RCC 7860 (cell line): ENCODE results near the gene CP.
A peak's percentile ranks its signal among the peaks of the same experiment; 100 is the strongest.

Source experiments
- DNase-seq: peaks from one replicate; pipeline ENCODE4 v3.0.0-alpha.2; 2015; ENCODE audit warnings: low spot score
- FAIRE-seq: peaks from 2 replicates; lab custom pipeline; 2012; peaks lifted over from hg19 to GRCh38; lab: Jason Lieb, UNC

CP gene

DNA sequence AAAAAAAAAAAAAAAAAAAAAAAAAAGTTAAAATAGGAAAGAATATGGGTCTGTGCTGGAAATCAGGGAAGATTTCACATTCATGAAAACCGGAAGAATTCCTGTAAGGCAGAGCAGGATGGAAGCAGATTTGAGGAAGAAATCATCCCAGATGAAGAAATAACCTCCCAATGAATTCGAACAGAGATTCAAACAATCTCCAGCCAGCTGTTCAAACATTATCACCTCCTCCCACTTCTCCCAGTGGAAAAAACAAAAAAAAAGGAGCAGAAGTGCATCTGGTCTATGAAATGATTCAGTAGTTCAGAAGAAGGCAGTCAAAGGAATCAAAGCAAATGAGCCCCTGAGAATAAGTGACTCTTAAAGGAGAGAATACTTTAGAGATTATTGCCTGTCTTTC lies 33.1 kb downstream of the CP start:
- DNase-seq = no peak

DNA sequence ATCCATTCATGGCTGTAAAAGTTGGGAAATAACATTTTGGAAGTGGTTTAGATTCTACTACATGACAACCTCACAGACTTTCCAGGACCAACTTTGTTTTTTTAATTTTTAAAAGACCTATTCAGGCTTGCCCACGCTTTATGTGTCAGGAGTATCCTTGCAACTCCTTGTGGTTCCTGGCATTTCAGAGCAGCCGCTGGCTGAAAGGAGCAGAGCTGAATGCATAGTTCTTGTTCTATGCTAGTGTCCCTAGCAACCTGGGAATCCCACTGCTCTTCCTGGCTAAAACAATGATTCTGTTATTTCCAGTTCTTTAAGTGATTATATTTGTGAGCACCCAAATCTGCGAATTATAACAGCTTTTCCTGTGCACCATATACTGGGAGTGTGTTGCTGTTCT lies 34.9 kb downstream of the CP start:
- FAIRE-seq (no peak), DNase-seq (no peak)

More for the DNA sequence above, 33.1 kb downstream of the CP start:
- FAIRE-seq = no peak

DNA sequence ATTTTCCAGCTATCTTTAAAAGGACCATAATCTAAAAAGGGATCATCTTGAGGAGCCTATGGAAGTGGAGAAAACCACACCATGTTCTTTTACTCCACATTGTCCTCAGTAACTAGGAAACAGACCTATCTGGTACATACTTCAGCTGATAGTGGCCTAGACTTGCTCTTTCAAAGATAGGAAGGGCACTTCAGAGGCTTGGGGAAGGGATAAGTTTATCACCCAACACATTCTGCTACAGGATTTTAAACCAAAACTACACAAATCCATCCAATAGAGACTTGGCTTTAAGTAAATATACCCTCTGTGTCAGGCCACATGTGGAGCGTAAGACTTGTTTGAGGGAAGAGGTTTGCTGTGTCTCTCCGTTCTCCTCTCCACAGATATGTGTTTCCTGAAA lies 35.4 kb downstream of the CP start:
- FAIRE-seq = no peak
- no peak for DNase-seq

DNA sequence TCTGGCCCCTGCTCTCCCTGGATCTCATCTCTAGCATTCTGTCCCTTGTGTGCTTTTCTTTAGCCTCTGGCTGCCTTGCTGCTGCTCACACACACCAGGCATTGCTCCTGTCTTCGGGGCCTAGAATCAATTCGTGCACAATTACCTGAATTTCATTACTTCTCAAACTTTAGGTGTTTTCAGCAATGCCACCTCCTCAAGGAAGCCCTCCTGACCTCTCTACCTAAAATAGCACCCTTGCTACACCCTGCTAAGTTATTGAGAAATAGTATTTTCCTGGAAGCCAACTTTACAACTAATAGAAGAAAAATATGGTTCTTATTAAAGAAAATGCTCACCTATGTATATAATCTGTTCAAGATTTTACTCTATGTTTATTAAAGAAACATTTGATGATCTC lies 40.4 kb downstream of the CP start:
- no peak for DNase-seq

DNA sequence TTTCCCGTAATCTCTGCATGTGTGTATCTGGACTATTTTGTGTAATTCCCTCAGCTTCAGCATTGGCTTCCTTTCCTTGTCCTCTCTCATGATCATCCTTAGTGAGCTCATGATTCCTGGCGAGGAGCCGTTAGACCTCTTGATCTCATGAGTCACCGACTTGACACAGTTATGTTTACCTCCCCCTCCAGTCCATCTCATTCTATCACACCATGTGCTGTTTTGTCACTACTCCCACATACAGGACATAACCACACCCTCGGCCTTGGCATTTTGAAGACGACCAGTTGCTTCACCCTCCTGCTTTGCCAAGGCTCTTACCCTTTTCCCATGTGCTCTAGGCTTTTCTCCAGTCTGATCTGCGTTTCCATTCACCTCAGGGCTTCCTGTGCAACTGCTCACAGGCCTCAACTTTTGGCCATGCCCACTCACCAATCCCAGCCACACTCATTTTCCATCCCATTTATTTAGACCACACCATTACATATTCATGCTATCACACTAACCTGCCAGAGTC lies 41.5 kb downstream of the CP start:
- DNase-seq (peak; percentile 99), FAIRE-seq (peak; percentile 98)

More for the DNA sequence above, 40.4 kb downstream of the CP start:
- FAIRE-seq = no peak

DNA sequence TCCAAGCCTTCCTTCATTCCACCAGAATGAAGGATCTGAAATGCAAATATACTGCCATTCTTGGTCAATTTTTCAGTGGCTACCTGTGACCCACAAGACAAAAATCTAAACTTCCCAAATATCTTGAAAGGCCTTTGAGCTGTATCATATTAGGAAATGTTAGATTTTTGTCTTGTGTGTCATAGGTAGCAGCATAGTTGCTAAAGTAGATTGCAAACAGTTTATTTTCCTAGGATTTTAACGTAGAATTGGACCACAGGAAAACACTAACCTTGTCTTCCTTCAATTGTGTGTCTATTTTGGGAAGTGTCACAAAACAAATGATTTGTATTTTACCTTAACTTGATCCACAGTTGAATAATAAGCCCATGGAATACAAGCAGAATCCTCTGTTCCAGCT lies 42.4 kb downstream of the CP start:
- peak; percentile 68 for DNase-seq
- FAIRE-seq = peak; percentile 43

DNA sequence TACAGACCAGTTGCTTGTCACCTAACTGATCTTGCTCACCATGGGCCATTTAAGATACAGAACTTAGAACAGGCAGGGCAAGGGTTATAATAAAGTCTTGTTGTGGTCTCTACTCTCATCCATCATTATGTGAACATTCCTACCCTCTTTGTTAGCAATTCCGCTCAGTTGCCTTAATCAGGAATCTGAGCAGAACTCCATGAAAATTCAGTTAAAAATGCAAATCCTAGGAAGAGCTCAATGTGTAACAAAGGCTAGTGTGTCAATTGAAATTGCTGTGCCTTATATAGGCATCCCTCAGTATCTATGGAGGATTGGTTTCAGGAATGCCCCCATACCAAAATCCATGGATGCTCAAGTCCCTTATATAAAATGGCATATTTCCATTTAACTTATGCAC lies 44.5 kb downstream of the CP start:
- DNase-seq (no peak), FAIRE-seq (no peak)

DNA sequence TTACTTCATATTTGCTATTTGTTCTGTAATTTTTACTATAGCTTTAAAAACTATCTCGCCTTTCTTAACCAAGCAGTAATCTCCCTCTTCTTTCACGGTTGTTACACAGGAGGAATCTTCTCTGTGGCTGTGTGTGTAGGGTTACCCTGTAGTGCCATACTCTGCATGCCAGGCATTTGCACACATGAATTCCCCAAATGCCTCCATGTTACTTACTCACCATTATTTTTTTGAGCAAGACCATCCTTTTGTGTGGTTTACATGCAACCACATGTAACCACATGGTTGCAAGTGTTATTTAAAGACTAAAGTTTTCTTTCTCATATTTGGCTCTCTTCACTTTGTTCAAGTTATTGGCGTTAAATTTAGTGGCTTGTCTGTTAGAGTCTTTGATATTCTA lies 46.7 kb downstream of the CP start:
- DNase-seq (peak; percentile 87), FAIRE-seq (peak; percentile 92)

DNA sequence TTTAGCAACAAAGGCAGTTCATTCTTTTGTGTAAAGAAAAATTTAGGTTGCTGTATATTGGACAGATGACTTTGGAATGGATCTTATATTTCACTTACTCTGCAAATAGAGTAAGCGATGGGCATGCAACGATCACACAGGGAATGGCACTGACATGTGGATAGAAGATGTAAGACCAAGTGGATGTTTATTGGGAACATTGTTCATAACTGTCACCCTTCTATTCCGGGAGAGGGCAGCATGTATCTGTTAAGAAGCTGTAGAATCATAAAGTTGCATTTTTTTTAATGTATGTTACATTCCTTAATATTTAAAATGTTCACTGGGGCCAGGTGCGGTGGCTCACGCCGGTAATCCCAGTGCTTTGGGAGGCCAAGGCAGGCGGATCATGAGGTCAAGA lies 51.0 kb downstream of the CP start:
- DNase-seq (no peak), FAIRE-seq (no peak)

DNA sequence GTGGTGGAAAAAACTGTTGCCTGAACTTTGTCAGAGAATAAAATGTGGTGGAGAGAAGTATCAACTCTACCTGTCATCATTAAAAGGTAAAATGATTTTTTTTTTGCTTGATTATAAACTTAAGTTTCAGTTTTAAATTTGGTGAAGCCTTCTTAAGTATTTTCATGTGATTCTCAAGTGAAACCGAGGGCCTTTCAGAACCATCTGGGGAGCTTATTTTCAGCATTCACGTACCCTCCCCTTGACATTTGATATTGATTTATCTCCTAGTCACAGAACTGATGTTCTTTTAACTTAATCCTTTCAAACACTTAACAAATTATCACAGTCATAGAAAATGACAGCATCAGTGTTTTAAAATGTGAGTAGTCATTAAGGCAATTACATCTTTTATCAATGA lies 53.7 kb downstream of the CP start:
- FAIRE-seq (no peak), DNase-seq (no peak)

DNA sequence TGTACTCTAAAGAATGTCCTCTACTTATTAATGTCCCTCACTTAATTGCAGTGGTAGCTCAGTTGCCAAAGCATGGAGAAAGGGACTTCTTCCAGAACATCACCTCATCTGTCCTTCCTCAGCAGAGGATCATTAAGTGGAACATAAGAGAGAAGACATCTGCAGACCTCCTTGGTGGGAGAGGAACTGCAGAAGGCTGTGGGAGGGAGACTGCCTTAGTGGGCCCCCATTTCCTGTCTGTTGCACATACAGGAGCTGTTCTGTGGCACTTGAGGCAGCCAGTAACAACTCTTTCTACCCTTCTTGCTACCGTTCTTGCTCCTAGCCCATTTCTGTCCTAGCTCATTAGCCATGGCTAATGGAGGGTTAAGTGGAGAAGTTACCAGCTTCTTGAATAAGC lies 58.6 kb downstream of the CP start:
- no peak for DNase-seq
- FAIRE-seq = no peak

DNA sequence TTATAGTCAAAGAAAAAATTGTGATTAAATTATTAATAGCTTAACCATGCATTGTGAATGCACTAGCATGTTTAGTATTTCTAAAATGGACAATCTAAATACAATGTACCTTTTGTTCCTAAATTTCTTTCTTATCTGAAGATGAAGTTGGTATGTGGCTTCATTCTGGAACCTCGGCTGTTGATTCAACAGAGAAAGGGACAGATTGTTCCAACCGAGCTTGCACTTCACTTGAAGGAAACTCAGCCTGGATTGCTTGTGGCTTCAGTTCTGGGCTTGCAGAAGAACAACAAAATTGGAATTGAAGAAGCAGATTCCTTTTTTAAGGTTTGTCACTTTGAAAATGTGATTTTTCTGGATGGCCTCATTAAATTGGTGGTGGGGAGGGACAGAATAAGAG lies 59.6 kb downstream of the CP start:
- DNase-seq = no peak
- FAIRE-seq = no peak

DNA sequence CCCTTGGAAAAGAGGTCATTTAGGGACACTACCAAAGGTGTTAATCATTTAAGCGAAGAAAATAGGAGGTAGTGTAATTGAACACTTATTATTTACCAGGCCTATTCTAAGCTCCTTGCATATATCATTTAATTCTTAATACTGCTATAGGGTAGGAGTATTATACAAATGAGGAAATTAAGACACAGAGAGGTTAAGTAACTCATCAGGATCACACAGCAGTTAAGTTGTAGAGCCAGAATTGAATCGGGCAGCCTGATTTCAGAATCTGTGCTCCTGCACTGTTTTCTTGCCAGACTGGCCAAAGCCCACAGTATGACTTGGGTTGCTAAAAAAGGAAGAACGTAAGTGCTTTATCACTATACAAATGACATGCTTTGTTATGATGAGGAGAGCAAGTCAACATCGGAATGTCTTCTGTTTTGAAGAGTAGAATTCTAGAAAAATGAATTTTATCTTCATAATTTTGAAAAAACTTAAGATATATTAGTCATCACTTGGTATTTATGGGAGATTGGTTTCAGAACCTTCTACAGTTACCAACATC lies 60.8 kb downstream of the CP start:
- no peak for DNase-seq
- FAIRE-seq = no peak

DNA sequence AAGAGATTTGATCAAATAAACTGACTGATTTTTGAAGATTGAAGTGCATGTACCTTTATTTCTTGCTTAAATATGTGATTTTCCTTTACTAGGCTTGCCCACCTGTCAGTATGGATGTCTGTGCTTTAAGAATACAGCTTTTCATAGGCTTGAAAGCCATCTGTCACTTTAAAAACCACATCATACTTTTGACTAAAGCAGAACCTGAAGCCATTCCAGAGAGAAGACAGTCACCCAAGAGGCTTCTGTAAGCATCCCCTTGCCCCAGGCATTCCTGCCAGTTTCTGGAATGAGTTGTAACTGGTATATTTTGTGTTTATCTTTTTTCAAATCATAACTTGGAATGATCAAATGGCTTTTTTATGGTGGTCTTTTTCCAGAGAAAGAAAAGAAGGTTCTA lies 68.2 kb downstream of the CP start:
- DNase-seq (no peak), FAIRE-seq (no peak)

DNA sequence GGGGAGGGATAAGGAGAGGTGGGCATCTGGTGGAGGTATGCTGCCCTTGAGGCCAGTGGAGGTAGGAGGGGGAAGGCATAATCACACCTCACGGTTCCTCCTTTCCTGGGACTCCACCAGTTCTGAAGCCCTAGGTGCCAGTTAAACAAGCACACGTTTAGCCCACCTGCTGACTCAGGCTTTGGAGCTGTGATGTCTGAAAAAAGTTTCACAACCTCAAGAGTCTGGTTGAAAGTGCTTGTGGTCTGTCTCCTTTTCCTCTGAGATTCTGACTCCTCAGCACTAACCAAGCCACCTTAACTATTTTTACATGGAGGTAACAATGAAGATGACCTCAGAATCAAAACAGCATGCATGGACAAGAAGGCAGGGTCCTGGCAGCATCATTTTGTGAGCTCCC lies 69.2 kb downstream of the CP start:
- FAIRE-seq (no peak), DNase-seq (peak; percentile 64)

DNA sequence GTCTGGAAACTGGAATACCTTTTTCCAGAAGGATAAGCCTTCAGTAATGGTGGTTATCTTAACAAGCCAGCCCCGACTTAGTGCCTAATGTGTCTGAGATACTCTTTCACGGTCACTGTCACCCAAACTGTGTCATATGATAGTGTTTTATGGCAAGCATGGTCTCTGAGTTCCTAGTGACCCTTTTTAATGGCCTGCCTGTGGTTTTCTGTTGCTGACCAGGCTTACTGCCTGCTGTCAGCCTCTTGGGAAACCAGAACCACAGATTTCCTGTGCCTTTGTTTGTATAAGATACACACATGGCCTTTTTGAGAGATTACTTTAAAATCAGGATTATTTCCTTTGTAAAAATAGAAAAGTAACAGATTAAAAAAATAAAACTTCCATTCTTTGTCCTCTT lies 69.8 kb downstream of the CP start:
- DNase-seq (peak; percentile 76), FAIRE-seq (peak; percentile 92)

DNA sequence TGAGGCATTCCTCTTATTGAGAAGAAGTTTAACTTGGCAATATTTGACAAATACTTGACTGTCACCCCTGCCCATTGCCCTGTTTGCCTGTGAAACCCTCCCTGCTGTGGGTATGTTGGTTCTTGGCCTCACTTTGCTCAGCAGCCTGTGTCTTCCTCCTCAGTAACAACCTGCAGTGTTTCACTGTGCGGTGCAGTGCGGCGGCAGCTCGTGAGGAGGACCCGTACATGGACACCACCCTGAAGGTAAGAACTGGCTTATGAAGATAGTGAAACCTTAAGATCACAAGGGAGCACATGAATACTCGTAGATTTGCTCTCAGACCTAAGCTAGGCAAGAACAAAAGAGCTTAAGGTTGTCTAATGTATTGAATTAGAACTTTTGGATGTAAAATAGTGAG lies 71.2 kb downstream of the CP start:
- DNase-seq (no peak), FAIRE-seq (no peak)

DNA sequence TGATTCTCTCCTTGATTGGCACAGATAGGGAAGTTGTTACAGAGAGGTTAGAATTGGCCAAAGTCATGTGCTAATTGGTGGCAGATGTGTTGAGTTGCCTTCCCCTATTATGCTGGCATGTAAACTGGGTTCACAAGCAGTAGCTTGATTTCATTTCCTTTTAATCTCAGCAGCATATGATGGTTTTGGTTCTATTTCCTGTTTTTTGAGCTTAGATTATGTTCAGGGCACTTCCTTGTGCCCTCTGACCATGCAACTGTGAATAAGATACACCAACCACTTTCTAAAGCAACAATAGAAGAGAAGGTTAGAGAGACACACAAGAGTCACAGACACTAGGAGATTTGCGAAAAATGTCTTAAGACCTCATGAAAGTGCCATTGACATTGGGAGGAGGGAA lies 75.7 kb downstream of the CP start:
- no peak for DNase-seq
- FAIRE-seq = no peak

DNA sequence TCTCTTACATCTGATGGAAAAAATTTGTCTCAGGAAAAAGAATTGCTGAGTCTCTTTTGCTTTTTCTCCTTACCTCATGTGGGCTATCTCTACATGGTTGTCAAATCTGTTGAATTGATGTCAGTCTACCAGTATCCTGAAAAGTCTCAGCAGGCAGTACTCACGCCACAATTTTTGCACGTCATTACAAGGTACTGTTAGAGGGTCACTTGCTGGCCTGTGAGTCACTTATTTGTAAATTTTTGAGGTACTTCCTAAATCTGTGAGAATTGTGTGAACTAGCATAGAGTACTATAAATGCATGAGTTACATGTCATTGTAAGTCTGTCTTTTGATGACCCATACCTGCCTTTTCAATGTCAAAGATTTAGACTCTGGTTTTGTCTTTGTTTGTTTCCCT lies 76.3 kb downstream of the CP start:
- FAIRE-seq = no peak
- DNase-seq = no peak

DNA sequence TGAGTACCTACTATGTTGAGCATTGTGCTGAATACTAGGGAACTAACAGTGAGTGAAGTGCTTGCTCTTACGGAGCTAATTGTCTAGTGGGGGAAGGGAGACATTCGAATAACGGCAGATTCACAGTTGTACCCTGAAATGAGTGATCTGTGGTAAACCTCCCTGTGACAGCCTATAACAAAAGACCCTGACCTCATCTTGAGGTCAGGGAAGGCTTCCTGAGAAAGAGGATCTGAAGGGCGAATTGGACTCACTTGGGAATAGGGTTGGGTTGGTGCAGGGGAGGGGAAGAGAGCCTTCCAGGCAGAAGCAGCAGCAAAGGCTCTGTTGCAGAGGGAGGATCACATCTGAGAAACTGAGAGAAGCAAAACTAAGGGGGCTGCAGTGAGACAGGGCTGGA lies 78.9 kb downstream of the CP start:
- FAIRE-seq = no peak
- DNase-seq = no peak

DNA sequence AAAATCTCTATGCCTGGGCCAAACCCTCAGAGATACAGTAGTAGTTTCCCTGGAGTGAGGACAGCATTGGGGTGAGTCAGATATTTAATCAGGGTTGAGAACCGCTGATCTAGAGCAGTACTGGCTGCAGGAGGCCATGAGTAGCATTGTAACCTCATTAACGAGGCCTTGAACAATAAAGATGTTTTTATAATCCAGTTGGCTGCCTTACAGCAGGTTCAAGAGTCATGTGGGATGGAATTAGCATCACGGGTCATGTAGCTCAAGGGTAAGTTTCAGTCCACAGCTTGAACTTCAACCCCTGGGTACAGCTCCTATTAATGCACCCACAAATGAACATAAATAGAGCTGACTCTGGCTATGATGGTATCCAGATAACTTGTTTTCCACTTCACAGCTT lies 87.1 kb downstream of the CP start:
- FAIRE-seq = peak; percentile 73
- peak; percentile 52 for DNase-seq

DNA sequence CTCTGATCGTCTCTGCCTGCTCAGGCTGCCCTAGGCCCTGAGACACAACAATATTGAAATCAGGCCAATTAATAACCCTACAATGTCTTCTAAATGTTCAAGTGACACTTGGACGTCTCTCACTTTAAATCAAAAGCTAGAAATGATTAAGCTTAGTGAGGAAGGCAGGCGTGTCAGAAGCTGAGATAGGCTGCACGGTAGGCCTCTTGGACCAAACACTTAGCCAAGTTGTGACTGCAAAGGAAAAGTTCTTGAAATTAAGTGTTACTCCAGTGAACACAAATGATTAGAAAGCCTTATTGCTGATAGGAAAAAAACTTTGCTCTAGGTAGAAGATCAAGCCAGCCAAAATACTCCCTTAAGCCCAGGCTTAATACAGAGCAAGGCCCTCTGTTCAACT lies 90.0 kb downstream of the CP start:
- FAIRE-seq (peak; percentile 50), DNase-seq (no peak)
